SK-N-MC (cell line): ENCODE measurements around the gene KRT16.

Source experiments
- EZH2 ChIP-seq: fragments of 200-600 bp; sonication (generic); IDR thresholded peaks from one replicate; pipeline ENCODE4 v1.6.1; 2017; ENCODE audit warnings: antibody characterized with exemption
- POLR2AphosphoS5 ChIP-seq: IDR thresholded peaks from 2 replicates; pipeline ENCODE4 v1.6.1; 2012; ENCODE audit warnings: mild to moderate bottlenecking, low read depth, low read length, borderline replicate concordance

DNA sequence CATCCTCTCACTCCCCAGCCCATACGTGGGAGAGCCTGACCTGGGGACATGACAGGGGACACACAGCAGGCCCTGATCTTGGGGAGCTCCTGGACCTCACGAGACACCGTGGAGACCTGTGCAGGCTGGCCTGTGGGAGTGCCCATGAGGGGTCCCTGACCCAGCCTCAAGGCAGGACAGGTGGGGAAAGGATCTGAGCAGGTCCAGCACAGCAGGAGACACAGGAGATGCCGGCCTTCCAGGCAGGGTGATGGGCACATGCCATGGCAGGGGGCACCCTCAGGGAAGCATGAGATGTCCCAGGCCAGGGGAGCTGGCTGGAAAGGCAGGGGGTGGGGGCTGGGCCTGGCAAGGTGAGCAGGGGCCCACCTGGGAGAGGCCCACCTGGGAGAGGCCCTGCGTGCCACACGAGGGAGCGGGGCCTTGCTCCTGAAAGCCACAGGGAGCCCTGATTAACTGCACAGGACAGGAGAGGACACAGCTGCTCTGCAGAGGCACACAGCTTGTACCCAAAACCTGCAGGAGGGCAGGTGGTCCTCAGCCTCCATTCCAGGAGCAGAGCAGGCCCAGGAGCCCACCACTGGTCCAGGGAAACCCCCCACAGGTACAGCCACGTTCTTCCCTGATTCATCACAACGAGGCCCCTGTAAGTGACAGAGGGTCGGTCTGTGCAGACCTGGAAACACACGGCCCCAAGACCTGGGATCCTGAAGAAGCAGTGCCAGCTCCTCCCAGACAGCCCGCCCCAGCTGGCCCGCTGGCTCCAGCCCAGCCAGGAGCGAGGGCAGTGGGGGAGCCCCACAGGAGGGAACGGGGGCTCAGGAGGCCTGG is 38.4 kb upstream of the KRT16 start:
- no peak for TF ChIP-seq POLR2AphosphoS5
- no peak for TF ChIP-seq EZH2
